ENCODE data around the gene TRPM3. TPM values are rescaled to one million over a fixed set of nuclear protein-coding genes. Genes with fewer than 3 reads are reported as not detected.

The TRPM3 gene
- total RNA-seq, 3 donors from 2014 or later (not counting 1 experiment from before 2014, with no cell fraction given), result not detected

GRCh38 chr9:71090896-71091295 is 30.5 kb downstream of the TRPM3 start:
- H3K36me3 ChIP-seq (ENCODE audit: control insufficient read depth, insufficient read depth, low read length), result no peaks in the 10 kb centered on the region
- no peak overlapping the region for H3K27ac ChIP-seq (ENCODE audit: low read length)
- Mint-ChIP-seq H3K4me3 (no peak overlapping the region), H3K36me3 (no peaks in the 10 kb centered on the region), H3K4me1 (no peaks in the 10 kb centered on the region), H3K9me3 (peaks cover 5 to 8% of the 10 kb centered on the region in 2 donors), H3K27me3 (ENCODE audit: low read depth in 2 of 2) (no peaks in the 10 kb centered on the region), H3K27ac (no peak overlapping the region)
- no peak for TF ChIP-seq CTCF (IDR thresholded peaks at IDR 0.05)
- H3K9me3 ChIP-seq (ENCODE audit: control insufficient read depth, insufficient read depth, low read length), result no peaks in the 10 kb centered on the region
- intact Hi-C loops (cut with micrococcal nuclease), result no loop called here
- DNase-seq (no peak), ATAC-seq (no peak)
- H3K4me1 ChIP-seq (ENCODE audit: control insufficient read depth, insufficient read depth, low read length), result no peaks in the 10 kb centered on the region
- no peaks in the 10 kb centered on the region for H3K27me3 ChIP-seq (ENCODE audit: control insufficient read depth, insufficient read depth, low read length)
- H3K4me3 ChIP-seq (ENCODE audit: low read length), result no peak overlapping the region

- intact Hi-C loops (cut with micrococcal nuclease), result no loop called here
- Histone ChIP-seq H3K4me3 (ENCODE audit: low read length) (no peak overlapping the region), H3K27ac (ENCODE audit: low read length) (no peak overlapping the region), H3K27me3 (ENCODE audit: control insufficient read depth, insufficient read depth, low read length) (no peaks in the 10 kb centered on the region), H3K9me3 (ENCODE audit: control insufficient read depth, insufficient read depth, low read length) (no peaks in the 10 kb centered on the region), H3K36me3 (ENCODE audit: control insufficient read depth, insufficient read depth, low read length) (no peaks in the 10 kb centered on the region), H3K4me1 (ENCODE audit: control insufficient read depth, insufficient read depth, low read length) (no peaks in the 10 kb centered on the region)
- Mint-ChIP-seq H3K9me3 (peaks cover 8% of the 10 kb centered on the region in 2 donors), H3K4me3 (no peak overlapping the region), H3K36me3 (no peaks in the 10 kb centered on the region), H3K4me1 (no peaks in the 10 kb centered on the region), H3K27ac (no peak overlapping the region), H3K27me3 (ENCODE audit: low read depth in 2 of 2) (no peaks in the 10 kb centered on the region)
- WGBS (ENCODE audit: insufficient coverage), result 67% methylated on average over 2 of the region's 2 CpGs
- TF ChIP-seq CTCF (IDR thresholded peaks at IDR 0.05), result no peak
- no peak for DNase-seq
- no peak for ATAC-seq
Measured at GRCh38 chr9:71079451-71079850, 42.0 kb downstream of the TRPM3 start.

GRCh38 chr9:71076096-71076495 is 45.3 kb downstream of the TRPM3 start:
- Mint-ChIP-seq H3K27ac (no peak overlapping the region), H3K27me3 (ENCODE audit: low read depth in 2 of 2) (no peaks in the 10 kb centered on the region), H3K36me3 (no peaks in the 10 kb centered on the region), H3K4me3 (no peak overlapping the region), H3K9me3 (peaks cover 5% of the 10 kb centered on the region in 2 donors), H3K4me1 (no peaks in the 10 kb centered on the region)
- H3K36me3 ChIP-seq (ENCODE audit: control insufficient read depth, insufficient read depth, low read length), result no peaks in the 10 kb centered on the region
- 92% methylated on average over 6 of the region's 6 CpGs for WGBS (ENCODE audit: insufficient coverage)
- TF ChIP-seq CTCF (IDR thresholded peaks at IDR 0.05), result no peak
- H3K9me3 ChIP-seq (ENCODE audit: control insufficient read depth, insufficient read depth, low read length), result no peaks in the 10 kb centered on the region
- H3K4me1 ChIP-seq (ENCODE audit: control insufficient read depth, insufficient read depth, low read length), result no peaks in the 10 kb centered on the region
- H3K27ac ChIP-seq (ENCODE audit: low read length), result no peak overlapping the region
- no peak overlapping the region for H3K4me3 ChIP-seq (ENCODE audit: low read length)
- no peaks in the 10 kb centered on the region for H3K27me3 ChIP-seq (ENCODE audit: control insufficient read depth, insufficient read depth, low read length)
- DNase-seq (no peak), ATAC-seq (no peak)
- intact Hi-C loops (cut with micrococcal nuclease), result no loop called here

GRCh38 chr9:71073494-71073893 is 47.9 kb downstream of the TRPM3 start:
- Histone ChIP-seq H3K27ac (ENCODE audit: low read length) (no peak overlapping the region), H3K9me3 (ENCODE audit: control insufficient read depth, insufficient read depth, low read length) (no peaks in the 10 kb centered on the region), H3K4me1 (ENCODE audit: control insufficient read depth, insufficient read depth, low read length) (no peaks in the 10 kb centered on the region), H3K36me3 (ENCODE audit: control insufficient read depth, insufficient read depth, low read length) (no peaks in the 10 kb centered on the region), H3K27me3 (ENCODE audit: control insufficient read depth, insufficient read depth, low read length) (no peaks in the 10 kb centered on the region), H3K4me3 (ENCODE audit: low read length) (no peak overlapping the region)
- intact Hi-C loops (cut with micrococcal nuclease), result no loop called here
- no peak for DNase-seq
- no peaks in the 10 kb centered on the region for H3K27me3 Mint-ChIP-seq (ENCODE audit: low read depth in 2 of 2)
- no peaks in the 10 kb centered on the region for H3K36me3 Mint-ChIP-seq
- TF ChIP-seq CTCF (IDR thresholded peaks at IDR 0.05), result no peak
- no peak overlapping the region for H3K27ac Mint-ChIP-seq
- WGBS (ENCODE audit: insufficient coverage), result 100% methylated on average over 1 of the region's 2 CpGs
- H3K4me1 Mint-ChIP-seq, result no peaks in the 10 kb centered on the region
- no peak for ATAC-seq
- H3K4me3 Mint-ChIP-seq, result no peak overlapping the region
- peaks cover 5% of the 10 kb centered on the region in 2 donors for H3K9me3 Mint-ChIP-seq
